OCI-LY3 (cell line): Measurements from ENCODE around the gene PCDHGA12.

Experiments
- H2AFZ ChIP-seq: fragments of 200-600, 300-600 bp; shearing (Covaris generic); 2 replicates; pipeline ENCODE4 v1.6.0; 2014; ENCODE audit warnings: antibody characterized with exemption, low read depth, low read length
- H3K27ac ChIP-seq: fragments of 200-600, 300-600 bp; sonication (generic); 2 replicates; pipeline ENCODE4 v1.5.1; 2014; ENCODE audit warnings: mild to moderate bottlenecking, low read length, moderate library complexity, mixed read lengths
- H3K27me3 ChIP-seq: fragments of 200-600, 300-600 bp; sonication (generic); 2 replicates; pipeline ENCODE4 v1.6.1; 2014; ENCODE audit warnings: low read depth, low read length, mixed read lengths
- H3K36me3 ChIP-seq: fragments of 200-600, 300-600 bp; sonication (generic); replicated peaks from 2 replicates; pipeline ENCODE3; 2014; ENCODE audit warnings: low read depth, low read length, mixed read lengths
- H3K4me1 ChIP-seq: fragments of 300-600, 200-600 bp; sonication (generic); 2 replicates; pipeline ENCODE4 v1.6.1; 2014; ENCODE audit warnings: low read length, mixed read lengths
- H3K4me2 ChIP-seq: fragments of 200-600, 300-600 bp; sonication (generic); 2 replicates; pipeline ENCODE4 v1.6.1; 2014; ENCODE audit warnings: low read length, mixed read lengths
- H3K4me3 ChIP-seq: fragments of 300-600, 200-600 bp; sonication (generic); 2 replicates; pipeline ENCODE4 v1.5.1; 2014; ENCODE audit warnings: antibody characterized with exemption, mild to moderate bottlenecking, low read length, moderate library complexity
- H3K79me2 ChIP-seq: fragments of 300-600, 200-600 bp; shearing (Covaris generic); 2 replicates; pipeline ENCODE4 v1.6.1; 2014; ENCODE audit warnings: mild to moderate bottlenecking, low read length, mixed read lengths
- H3K9ac ChIP-seq: fragments of 300-600, 200-600 bp; shearing (Covaris generic); 2 replicates; pipeline ENCODE4 v1.6.0; 2014; ENCODE audit warnings: mild to moderate bottlenecking, low read length, moderate library complexity
- H3K9me3 ChIP-seq: fragments of 200-600, 300-600 bp; shearing (Covaris generic); 2 replicates; pipeline ENCODE4 v1.6.1; 2014; ENCODE audit warnings: low read length, mixed read lengths; ENCODE audit not compliant: insufficient read depth
- H4K20me1 ChIP-seq: fragments of 200-600, 300-600 bp; sonication (generic); 2 replicates; pipeline ENCODE4 v1.6.1; 2016; ENCODE audit warnings: low read length, mixed read lengths; ENCODE audit not compliant: insufficient read depth
- EZH2phosphoT487 ChIP-seq: fragments of 200-600 bp; shearing (Covaris generic); IDR thresholded peaks from 2 replicates; pipeline ENCODE4 v1.6.1; 2018; ENCODE audit warnings: antibody characterized with exemption, mixed run types, low read depth
- TF ChIP-seq, protein P1 (sequence below): fragments of 200-600, 300-600 bp; sonication (generic); IDR thresholded peaks from 2 replicates; pipeline ENCODE4 v1.5.1; 2014; ENCODE audit warnings: antibody characterized with exemption, low read length, low read depth

PCDHGA12 gene

GRCh38 chr5:141439411-141440141 lies 9.3 kb downstream of the PCDHGA12 start:
- Histone ChIP-seq H3K27ac (no peak overlapping the region), H3K36me3 (no peaks in the 10 kb centered on the region), H2AFZ (no peak overlapping the region), H4K20me1 (no peaks in the 10 kb centered on the region), H3K4me2 (no peak overlapping the region), H3K4me3 (no peak overlapping the region), H3K9me3 (no peaks in the 10 kb centered on the region), H3K9ac (no peak overlapping the region), H3K79me2 (no peaks in the 10 kb centered on the region), H3K4me1 (no peaks in the 10 kb centered on the region), H3K27me3 (peaks cover 5% of the 10 kb centered on the region; the same call in 1 of the 2 replicates)
- no peak for TF ChIP-seq EZH2phosphoT487
- TF ChIP-seq, protein P1, sequence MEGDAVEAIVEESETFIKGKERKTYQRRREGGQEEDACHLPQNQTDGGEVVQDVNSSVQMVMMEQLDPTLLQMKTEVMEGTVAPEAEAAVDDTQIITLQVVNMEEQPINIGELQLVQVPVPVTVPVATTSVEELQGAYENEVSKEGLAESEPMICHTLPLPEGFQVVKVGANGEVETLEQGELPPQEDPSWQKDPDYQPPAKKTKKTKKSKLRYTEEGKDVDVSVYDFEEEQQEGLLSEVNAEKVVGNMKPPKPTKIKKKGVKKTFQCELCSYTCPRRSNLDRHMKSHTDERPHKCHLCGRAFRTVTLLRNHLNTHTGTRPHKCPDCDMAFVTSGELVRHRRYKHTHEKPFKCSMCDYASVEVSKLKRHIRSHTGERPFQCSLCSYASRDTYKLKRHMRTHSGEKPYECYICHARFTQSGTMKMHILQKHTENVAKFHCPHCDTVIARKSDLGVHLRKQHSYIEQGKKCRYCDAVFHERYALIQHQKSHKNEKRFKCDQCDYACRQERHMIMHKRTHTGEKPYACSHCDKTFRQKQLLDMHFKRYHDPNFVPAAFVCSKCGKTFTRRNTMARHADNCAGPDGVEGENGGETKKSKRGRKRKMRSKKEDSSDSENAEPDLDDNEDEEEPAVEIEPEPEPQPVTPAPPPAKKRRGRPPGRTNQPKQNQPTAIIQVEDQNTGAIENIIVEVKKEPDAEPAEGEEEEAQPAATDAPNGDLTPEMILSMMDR = no peak

GRCh38 chr5:141440341-141440740 lies 10.0 kb downstream of the PCDHGA12 start:
- H3K36me3 ChIP-seq = no peaks in the 10 kb centered on the region
- no peaks in the 10 kb centered on the region for H3K79me2 ChIP-seq
- TF ChIP-seq, protein P1 = no peak
- TF ChIP-seq EZH2phosphoT487 = no peak
- H4K20me1 ChIP-seq = no peaks in the 10 kb centered on the region
- no peaks in the 10 kb centered on the region for H3K4me1 ChIP-seq
- H3K9me3 ChIP-seq = no peaks in the 10 kb centered on the region
- no peak overlapping the region for H2AFZ ChIP-seq
- H3K4me2 ChIP-seq = no peak overlapping the region
- H3K27me3 ChIP-seq = peaks cover 5% of the 10 kb centered on the region; the same call in 1 of the 2 replicates
- no peak overlapping the region for H3K9ac ChIP-seq
- no peak overlapping the region for H3K4me3 ChIP-seq
- no peak overlapping the region for H3K27ac ChIP-seq

DNA sequence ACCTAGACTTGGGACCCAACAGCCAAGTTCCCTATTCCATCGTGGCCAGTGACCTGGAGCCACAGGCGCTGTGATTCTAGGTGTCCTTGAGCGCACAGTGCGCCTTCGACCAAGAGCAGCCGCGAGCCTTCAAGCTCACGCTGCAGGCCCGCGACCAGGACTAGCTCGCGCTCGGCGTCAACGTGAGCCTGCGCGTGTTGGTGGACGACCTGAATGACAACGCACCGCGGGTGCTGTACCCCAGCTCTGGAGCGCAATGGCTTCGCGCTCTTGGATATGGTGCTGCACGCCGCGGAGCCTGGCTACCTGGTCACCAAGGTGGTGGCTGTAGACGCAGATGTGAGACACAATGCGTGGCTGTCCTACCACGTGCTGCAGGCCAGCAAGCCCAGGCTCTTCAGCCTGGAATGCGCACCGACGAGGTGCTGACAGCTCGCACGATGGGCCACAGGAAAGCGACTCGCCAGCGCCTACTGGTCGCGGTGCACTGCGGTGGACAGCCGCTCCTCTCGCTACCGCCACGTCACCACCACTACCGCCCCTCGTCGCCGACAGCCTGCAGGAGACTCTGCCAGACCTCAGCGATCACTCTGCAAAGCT lies 11.4 kb downstream of the PCDHGA12 start:
- Histone ChIP-seq H3K4me2 (no peak overlapping the region), H2AFZ (no peak overlapping the region), H3K9ac (no peak overlapping the region), H3K79me2 (no peaks in the 10 kb centered on the region), H3K27me3 (peaks cover 3% of the 10 kb centered on the region; the same call in 1 of the 2 replicates), H3K4me1 (no peaks in the 10 kb centered on the region), H3K36me3 (no peaks in the 10 kb centered on the region), H3K27ac (no peak overlapping the region), H3K9me3 (no peaks in the 10 kb centered on the region), H4K20me1 (no peaks in the 10 kb centered on the region), H3K4me3 (no peak overlapping the region)
- no peak for TF ChIP-seq EZH2phosphoT487
- TF ChIP-seq, protein P1 = no peak

DNA sequence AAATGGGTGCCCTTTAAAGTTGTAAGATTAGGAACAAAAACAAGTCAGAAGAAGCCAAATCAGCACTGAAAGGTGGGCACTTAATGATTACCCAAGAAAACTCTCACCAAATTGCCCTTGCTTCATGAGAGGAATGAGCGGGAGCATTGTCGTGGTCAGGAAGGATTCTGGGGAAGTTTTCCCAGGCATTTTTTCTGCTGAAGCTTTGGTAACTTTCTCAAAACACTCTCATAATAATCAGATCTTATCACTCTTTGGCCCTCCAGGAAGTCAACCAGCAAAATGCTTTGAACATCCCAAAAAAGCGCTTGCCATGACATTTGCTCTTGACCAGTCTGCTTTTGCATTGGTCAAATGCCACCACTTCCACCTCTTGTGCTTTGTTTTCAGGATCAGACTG lies 35.0 kb downstream of the PCDHGA12 start:
- TF ChIP-seq, protein P1 = no peak
- no peak for TF ChIP-seq EZH2phosphoT487
- Histone ChIP-seq H4K20me1 (no peaks in the 10 kb centered on the region), H3K4me1 (no peaks in the 10 kb centered on the region), H3K9me3 (no peaks in the 10 kb centered on the region), H3K27me3 (no peaks in the 10 kb centered on the region), H3K9ac (no peak overlapping the region), H3K4me3 (no peak overlapping the region), H3K27ac (no peak overlapping the region), H3K79me2 (no peaks in the 10 kb centered on the region), H3K36me3 (no peaks in the 10 kb centered on the region), H3K4me2 (no peak overlapping the region), H2AFZ (no peak overlapping the region)
